Mesothelial cell of epicardium (in vitro differentiated cells): ENCODE measurements around the gene ARHGAP21. TPM values are rescaled to one million over a fixed set of nuclear protein-coding genes. Genes with fewer than 3 reads are reported as not detected.
A peak's percentile ranks its signal among the peaks of the same experiment; 100 is the strongest.

Experiments used
- DNase-seq, 2 experiments: peaks; one replicate each; pipeline ENCODE4 v3.0.0; 2021; ENCODE audit warnings: low spot score in 2 of 2; ENCODE audit not compliant: unreplicated experiment in 2 of 2
- H3K27ac Mint-ChIP-seq: 2 replicates; pipeline ENCODE4 v1.8.0; 2021; ENCODE audit warnings: mixed read lengths
- H3K27me3 Mint-ChIP-seq: 2 replicates; pipeline ENCODE4 v1.8.0; 2021; ENCODE audit warnings: low read depth, mixed read lengths
- H3K36me3 Mint-ChIP-seq: 2 replicates; pipeline ENCODE4 v1.8.0; 2021; ENCODE audit warnings: mixed read lengths
- H3K4me1 Mint-ChIP-seq: 2 replicates; pipeline ENCODE4 v1.8.0; 2021; ENCODE audit warnings: mixed read lengths
- H3K4me3 Mint-ChIP-seq: 2 replicates; pipeline ENCODE4 v1.8.0; 2021; ENCODE audit warnings: mild to moderate bottlenecking, moderate library complexity, mixed read lengths
- H3K9me3 Mint-ChIP-seq: 2 replicates; pipeline ENCODE4 v1.8.0; 2021; ENCODE audit warnings: mixed read lengths
- CTCF ChIP-seq: fragments of 200-600 bp; sonication (generic); IDR thresholded peaks from one replicate; pipeline ENCODE4 v1.5.0; 2021; ENCODE audit warnings: antibody characterized with exemption; ENCODE audit not compliant: unreplicated experiment
- total RNA-seq: library from RNA; stranded (reverse); gene quantifications from 3 replicates; pipeline ENCODE4 v1.2.1, GENCODE V29; 2021

The ARHGAP21 gene
- total RNA-seq, 1 donor from 2014 or later: 119 TPM

GRCh38 chr10:24618401-24618800 is 105.3 kb downstream of the ARHGAP21 start:
- H3K4me1 Mint-ChIP-seq: peaks cover 29% of the 10 kb centered on the region
- no peaks in the 10 kb centered on the region for H3K9me3 Mint-ChIP-seq
- DNase-seq: no peak
- H3K27ac Mint-ChIP-seq: peak overlapping the region; percentile 44
- no peak for TF ChIP-seq CTCF
- no peaks in the 10 kb centered on the region for H3K27me3 Mint-ChIP-seq
- no peak overlapping the region for H3K4me3 Mint-ChIP-seq
- peaks cover 14% of the 10 kb centered on the region for H3K36me3 Mint-ChIP-seq

- H3K27me3 Mint-ChIP-seq: no peaks in the 10 kb centered on the region
- H3K9me3 Mint-ChIP-seq: no peaks in the 10 kb centered on the region
- no peak overlapping the region for H3K4me3 Mint-ChIP-seq
- peaks cover 25% of the 10 kb centered on the region for H3K4me1 Mint-ChIP-seq
- TF ChIP-seq CTCF: peak; percentile 84
- peak in 1 of 2 experiments; percentile 52 for DNase-seq
- peak overlapping the region; percentile 44 for H3K27ac Mint-ChIP-seq
- H3K36me3 Mint-ChIP-seq: peaks cover 15% of the 10 kb centered on the region
These were observed 105.8 kb downstream of the ARHGAP21 start for GRCh38 chr10:24617771-24618396.

GRCh38 chr10:24616536-24616935 is 107.2 kb downstream of the ARHGAP21 start:
- TF ChIP-seq CTCF: no peak
- no peak overlapping the region for H3K4me3 Mint-ChIP-seq
- H3K4me1 Mint-ChIP-seq: peaks cover 20% of the 10 kb centered on the region
- no peaks in the 10 kb centered on the region for H3K27me3 Mint-ChIP-seq
- peaks cover 18% of the 10 kb centered on the region for H3K36me3 Mint-ChIP-seq
- no peak for DNase-seq
- H3K27ac Mint-ChIP-seq: no peak overlapping the region
- H3K9me3 Mint-ChIP-seq: no peaks in the 10 kb centered on the region

GRCh38 chr10:24606021-24606420 is 117.7 kb downstream of the ARHGAP21 start:
- no peak for TF ChIP-seq CTCF
- Mint-ChIP-seq H3K27me3 (no peaks in the 10 kb centered on the region), H3K9me3 (no peaks in the 10 kb centered on the region)

GRCh38 chr10:24605141-24605540 is 118.5 kb downstream of the ARHGAP21 start:
- H3K36me3 Mint-ChIP-seq: peaks cover 30% of the 10 kb centered on the region
- no peaks in the 10 kb centered on the region for H3K9me3 Mint-ChIP-seq
- no peak overlapping the region for H3K27ac Mint-ChIP-seq
- H3K4me3 Mint-ChIP-seq: no peak overlapping the region
- no peak for DNase-seq
- no peaks in the 10 kb centered on the region for H3K4me1 Mint-ChIP-seq
- no peak for TF ChIP-seq CTCF
- no peaks in the 10 kb centered on the region for H3K27me3 Mint-ChIP-seq

More at GRCh38 chr10:24606021-24606420, 117.7 kb downstream of the ARHGAP21 start:
- no peak for DNase-seq
- no peak overlapping the region for H3K4me3 Mint-ChIP-seq
- H3K4me1 Mint-ChIP-seq: no peaks in the 10 kb centered on the region
- H3K36me3 Mint-ChIP-seq: peaks cover 25% of the 10 kb centered on the region
- H3K27ac Mint-ChIP-seq: no peak overlapping the region
